H1 (cell line): ENCODE measurements around the gene DENND1A. TPM values are rescaled to one million over a fixed set of nuclear protein-coding genes. Genes with fewer than 3 reads are reported as not detected.

Experiments
- CTCF ChIA-PET: fragments of 300-600 bp; sonication (Branson Sonifier 250); formaldehyde crosslinking; loops from one replicate; lab custom pipeline; 2021; ENCODE audit not compliant: partially characterized antibody; lab: Charles Lee
- POLR2A ChIA-PET: fragments of 300-600 bp; sonication (Branson Sonifier 250); formaldehyde crosslinking; loops from one replicate; lab custom pipeline; 2021; ENCODE audit warnings: inconsistent platforms; ENCODE audit not compliant: partially characterized antibody; lab: Charles Lee
- DNase-seq, 2 experiments: peaks; one replicate each; pipeline versions ENCODE4 v3.0.0 to v3.0.0-alpha.2; 2010 to 2022; ENCODE audit warnings: low spot score in 2 of 2, low read depth in 1 of 2, mixed read lengths in 1 of 2
- FAIRE-seq: peaks from 2 replicates; lab custom pipeline; 2011; peaks lifted over from hg19 to GRCh38; lab: Jason Lieb, UNC
- H2AFZ ChIP-seq: 2 replicates; pipeline ENCODE4 v1.8.1; 2012; ENCODE audit warnings: low read length, inconsistent platforms
- H2AK5ac ChIP-seq: 2 replicates; pipeline ENCODE4 v1.6.1; 2013; ENCODE audit warnings: low read depth, low read length
- H2BK120ac ChIP-seq: replicated peaks from 2 replicates; pipeline ENCODE3; 2013; ENCODE audit warnings: low read depth, low read length, inconsistent platforms
- H2BK12ac ChIP-seq: 2 replicates; pipeline ENCODE4 v1.6.1; 2013; ENCODE audit warnings: low read depth, low read length
- H2BK15ac ChIP-seq: 2 replicates; pipeline ENCODE4 v1.6.1; 2013; ENCODE audit warnings: low read length
- H2BK20ac ChIP-seq: 2 replicates; pipeline ENCODE4 v1.6.1; 2013; ENCODE audit warnings: low read length
- H2BK5ac ChIP-seq: 2 replicates; pipeline ENCODE4 v1.6.1; 2013; ENCODE audit warnings: low read depth, low read length
- H3K14ac ChIP-seq: 2 replicates; pipeline ENCODE4 v1.6.1; 2013; ENCODE audit warnings: inconsistent platforms; ENCODE audit not compliant: insufficient read length
- H3K18ac ChIP-seq: 2 replicates; pipeline ENCODE4 v1.6.1; 2013; ENCODE audit warnings: low read length; ENCODE audit errors: extremely low read depth
- H3K23ac ChIP-seq: 2 replicates; pipeline ENCODE4 v1.6.1; 2013; ENCODE audit warnings: inconsistent platforms; ENCODE audit not compliant: insufficient read length
- H3K23me2 ChIP-seq: 2 replicates; pipeline ENCODE4 v1.6.1; 2013; ENCODE audit warnings: low read depth, low read length
- H3K27ac ChIP-seq: 2 replicates; pipeline ENCODE4 v1.6.1; 2011; ENCODE audit warnings: low read depth, low read length, inconsistent platforms
- H3K27me3 ChIP-seq, 4 experiments: replicated peaks in 1 of 4; 1 replicate in 1 of 4; 2 replicates in 3 of 4; pipeline versions ENCODE4 v1.6.1 to v1.8.1; 2011 to 2013; ENCODE audit warnings: low read length in 3 of 4, mild to moderate bottlenecking in 3 of 4, inconsistent platforms in 2 of 4, mixed read lengths in 2 of 4, moderate library complexity in 1 of 4; ENCODE audit not compliant: control insufficient read depth in 3 of 4, insufficient read depth in 3 of 4; ENCODE audit errors: extremely low read depth in 1 of 4
- H3K36me3 ChIP-seq, 4 experiments: 2 replicates each; pipeline versions ENCODE4 v1.6.1 to v1.8.1; 2011 to 2013; ENCODE audit warnings: mild to moderate bottlenecking in 4 of 4, low read length in 3 of 4, moderate library complexity in 2 of 4, control low read depth in 1 of 4, inconsistent platforms in 1 of 4; ENCODE audit not compliant: insufficient read depth in 4 of 4, control insufficient read depth in 2 of 4
- H3K4ac ChIP-seq: replicated peaks from 2 replicates; pipeline ENCODE3; 2013; ENCODE audit warnings: low read length, low read depth, mixed read lengths, inconsistent platforms; ENCODE audit not compliant: insufficient read length
- H3K4me1 ChIP-seq, 4 experiments: replicated peaks in 1 of 4; 1 replicate in 1 of 4; 2 replicates in 3 of 4; pipeline versions ENCODE4 v1.6.1 to v1.8.1; 2011 to 2013; ENCODE audit warnings: low read length in 3 of 4, inconsistent platforms in 2 of 4, mixed read lengths in 1 of 4; ENCODE audit not compliant: insufficient read depth in 4 of 4, control insufficient read depth in 3 of 4
- H3K4me2 ChIP-seq, 2 experiments: 2 replicates each; pipeline versions ENCODE4 v1.6.1 to v1.8.1; 2011 to 2013; ENCODE audit warnings: low read depth in 2 of 2, low read length in 2 of 2, control low read depth in 1 of 2, inconsistent platforms in 1 of 2, mild to moderate bottlenecking in 1 of 2; ENCODE audit not compliant: insufficient read depth in 1 of 2
- H3K4me3 ChIP-seq, 4 experiments: fragments of 200-600, 300-600 bp in 1 of 4; sonication (generic), shearing (Covaris generic), sonication (Bioruptor Twin) in 1 of 4; 2 replicates each; pipeline versions ENCODE4 v1.5.1 to v1.8.1; 2011 to 2016; ENCODE audit warnings: low read length in 4 of 4, low read depth in 3 of 4, control low read depth in 2 of 4, inconsistent platforms in 2 of 4, mild to moderate bottlenecking in 2 of 4, mixed read lengths in 1 of 4, moderate library complexity in 1 of 4; ENCODE audit not compliant: insufficient read depth in 2 of 4; ENCODE audit errors: extremely low read depth in 1 of 4
- H3K56ac ChIP-seq: replicated peaks from 2 replicates; pipeline ENCODE3; 2013; ENCODE audit warnings: low read depth, mild to moderate bottlenecking, mixed read lengths, low read length, inconsistent platforms; ENCODE audit not compliant: insufficient read length
- H3K79me1 ChIP-seq: 2 replicates; pipeline ENCODE4 v1.6.1; 2013; ENCODE audit warnings: low read depth, low read length, control low read depth
- H3K79me2 ChIP-seq, 2 experiments: 2 replicates each; pipeline versions ENCODE4 v1.6.1 to v1.8.1; 2012 to 2013; ENCODE audit warnings: low read length in 2 of 2, mild to moderate bottlenecking in 2 of 2, inconsistent platforms in 1 of 2; ENCODE audit not compliant: insufficient read depth in 2 of 2, control insufficient read depth in 1 of 2
- H3K9ac ChIP-seq, 4 experiments: replicated peaks in 1 of 4; 1 replicate in 1 of 4; 2 replicates in 3 of 4; pipeline versions ENCODE4 v1.6.1 to v1.8.1; 2011 to 2013; ENCODE audit warnings: low read depth in 3 of 4, low read length in 3 of 4, control low read depth in 2 of 4, mild to moderate bottlenecking in 2 of 4, moderate library complexity in 2 of 4, inconsistent platforms in 1 of 4; ENCODE audit errors: extremely low read depth in 1 of 4
- H3K9me3 ChIP-seq, 2 experiments: 2 replicates each; pipeline versions ENCODE4 v1.6.1 to v1.8.1; 2012 to 2013; ENCODE audit warnings: mild to moderate bottlenecking in 2 of 2, moderate library complexity in 2 of 2, control low read depth in 1 of 2, inconsistent platforms in 1 of 2, low read depth in 1 of 2, low read length in 1 of 2, mixed read lengths in 1 of 2; ENCODE audit not compliant: insufficient read depth in 2 of 2
- H4K20me1 ChIP-seq, 2 experiments: replicated peaks in 1 of 2; 2 replicates each; pipeline versions ENCODE3 to v1.8.1; 2011 to 2013; ENCODE audit warnings: inconsistent platforms in 2 of 2, low read length in 2 of 2, mild to moderate bottlenecking in 1 of 2; ENCODE audit not compliant: insufficient read depth in 2 of 2, control insufficient read depth in 1 of 2
- H4K5ac ChIP-seq: 2 replicates; pipeline ENCODE4 v1.6.1; 2013; ENCODE audit warnings: low read length, low read depth, mixed read lengths, inconsistent platforms; ENCODE audit not compliant: insufficient read length
- H4K8ac ChIP-seq: 2 replicates; pipeline ENCODE4 v1.8.0; 2013; ENCODE audit warnings: mild to moderate bottlenecking, moderate library complexity, low read length, inconsistent platforms; ENCODE audit not compliant: insufficient read depth; ENCODE audit errors: extremely low read depth
- H4K91ac ChIP-seq: replicated peaks from 2 replicates; pipeline ENCODE3; 2013; ENCODE audit warnings: low read length, mixed read lengths, inconsistent platforms; ENCODE audit not compliant: insufficient read length
- ATF2 ChIP-seq: IDR thresholded peaks from 2 replicates; pipeline ENCODE4 v1.6.1; 2012; ENCODE audit warnings: low read length, inconsistent platforms
- CEBPB ChIP-seq: IDR thresholded peaks from 2 replicates; pipeline ENCODE4 v1.6.1; 2012; ENCODE audit warnings: low read depth, low read length
- HDAC6 ChIP-seq: IDR thresholded peaks from one replicate; pipeline ENCODE4 v1.7.1; 2012; ENCODE audit warnings: low read depth, mild to moderate bottlenecking, inconsistent platforms, low read length, moderate library complexity
- KDM1A ChIP-seq: fragments of 200-600, 300-600 bp; sonication (generic); IDR thresholded peaks from 2 replicates; pipeline ENCODE4 v1.7.1; 2016; ENCODE audit warnings: mild to moderate bottlenecking, low read length, borderline replicate concordance
- KDM5A ChIP-seq: fragments of 200-600 bp; IDR thresholded peaks from 2 replicates; pipeline ENCODE4 v1.7.1; 2012; ENCODE audit warnings: mild to moderate bottlenecking, low read length, inconsistent platforms, mixed read lengths
- NRF1 ChIP-seq: IDR thresholded peaks from 2 replicates; pipeline ENCODE4 v1.6.1; 2011; ENCODE audit warnings: mild to moderate bottlenecking, low read depth, low read length, improper control_type of control experiment
- POLR2A ChIP-seq, 2 experiments: IDR thresholded peaks; 1 replicate in 1 of 2; 2 replicates in 1 of 2; pipeline ENCODE4 v1.6.1; 2011; ENCODE audit warnings: low read depth in 2 of 2, low read length in 2 of 2, mild to moderate bottlenecking in 2 of 2; ENCODE audit errors: control extremely low read depth in 1 of 2
- RNF2 ChIP-seq: fragments of 200-900, 300-1000 bp; sonication (generic); IDR thresholded peaks from 2 replicates; pipeline ENCODE4 v1.7.1; 2016; ENCODE audit warnings: borderline replicate concordance, low read depth, mild to moderate bottlenecking, antibody characterized with exemption, low read length; ENCODE audit not compliant: poor library complexity, severe bottlenecking; ENCODE audit errors: missing control alignments
- SIN3A ChIP-seq, 2 experiments: IDR thresholded peaks in 1 of 2; conservative IDR thresholded peaks in 1 of 2; 2 replicates each; pipeline ENCODE4 v1.6.1; 2011 to 2012; ENCODE audit warnings: low read length in 2 of 2, improper control_type of control experiment in 1 of 2, low read depth in 1 of 2, mild to moderate bottlenecking in 1 of 2
- SIRT6 ChIP-seq: IDR thresholded peaks from one replicate; pipeline ENCODE4 v1.7.1; 2012; ENCODE audit warnings: low read length, inconsistent platforms
- SP2 ChIP-seq: IDR thresholded peaks from 2 replicates; pipeline ENCODE4 v1.6.1; 2012; ENCODE audit warnings: mild to moderate bottlenecking, low read length, inconsistent platforms
- SRF ChIP-seq: IDR thresholded peaks from 2 replicates; pipeline ENCODE4 v1.6.1; 2011; ENCODE audit warnings: mild to moderate bottlenecking, low read depth, low read length, moderate library complexity
- ZNF274 ChIP-seq: IDR thresholded peaks from 2 replicates; pipeline ENCODE4 v1.7.0; 2012; ENCODE audit warnings: low read length, borderline replicate concordance; ENCODE audit errors: extremely low read depth
- WGBS, 2 experiments: shearing (Covaris generic) in 1 of 2; methylation state at CpG; one replicate each; pipeline versions ENCODE4 v1.1.6 to v1.1.7; 2013 to 2015; ENCODE audit warnings: low lambda C conversion rate in 2 of 2, mixed read lengths in 2 of 2, inconsistent platforms in 1 of 2, low coverage in 1 of 2, missing lambda C conversion rate in 1 of 2; ENCODE audit not compliant: insufficient replicate concordance in 2 of 2, insufficient coverage in 1 of 2, insufficient read length in 1 of 2; ENCODE audit errors: extremely low coverage in 1 of 2, missing lambda C conversion rate in 1 of 2; 5-methylcytosine and 5-hydroxymethylcytosine counted together
- polyA plus RNA-seq, 7 experiments: library from polyadenylated mRNA; depleted of rRNA in 3 of 7; stranded (reverse) in 5 of 7; unstranded in 2 of 7; fragments of >200 nt in 5 of 7; fragments of 200-250 nt in 2 of 7; gene quantifications; 1 replicate in 5 of 7; 2 replicates in 1 of 7; 4 replicates in 1 of 7; pipeline versions ENCODE4 v1.2.1 to v1.2.3, GENCODE V29; 2011 to 2013; ENCODE audit warnings: missing spikeins in 2 of 7, mixed read lengths in 2 of 7
- total RNA-seq: library from RNA; stranded (reverse); fragmentation: NEBNext Ultra II Directional; extraction: Animal tissue kit (Norgen Biotek cat#: 25700); gene quantifications from 2 replicates; pipeline ENCODE4 v1.2.1, GENCODE V29; 2021

DENND1A gene
- total and polyA plus RNA-seq, 2 of the 8 experiments (the other 6 are each of a cell fraction or from before 2014, with no cell fraction given), result 24.1 to 26.4 TPM

GRCh38 chr9:123923377-123923776 is 6.5 kb downstream of the DENND1A start:
- Histone ChIP-seq H4K20me1 (peaks cover 6 to 7% of the 10 kb centered on the region in 2 experiments), H2BK15ac (no peak overlapping the region), H4K5ac (no peak overlapping the region), H3K23ac (no peak overlapping the region), H3K79me1 (peaks cover 4% of the 10 kb centered on the region), H3K56ac (no peak overlapping the region), H3K79me2 (peaks cover 5 to 77% of the 10 kb centered on the region in 2 experiments; a peak in 2 of 4 replicates), H3K27me3 (no peaks in the 10 kb centered on the region), H2BK5ac (no peak overlapping the region), H3K9me3 (0 out of 4 replicates have a peak, but pooled peaks cover 0 to 4% of the 10 kb centered on the region in 2 experiments), H3K4me3 (no peak overlapping the region), H3K27ac (no peak overlapping the region), H2AK5ac (no peak overlapping the region), H3K4ac (no peak overlapping the region), H3K9ac (no peak overlapping the region), H3K14ac (no peak overlapping the region), H3K23me2 (no peaks in the 10 kb centered on the region), H3K4me2 (no peak overlapping the region), H2BK12ac (peak overlapping the region; percentile 52; the same call in 1 of the 2 replicates), H3K36me3 (no peaks in the 10 kb centered on the region; a peak in 1 of 8 replicates), H4K91ac (no peak overlapping the region), H3K4me1 (peaks cover 16 to 25% (median 21%) of the 10 kb centered on the region in 4 experiments; a peak in 6 of 7 replicates), H2BK20ac (no peak overlapping the region), H3K18ac (no peak overlapping the region), H2BK120ac (no peak overlapping the region), H4K8ac (no peak overlapping the region), H2AFZ (no peak overlapping the region)
- WGBS, 2 experiments, result 92% methylated on average over 4 of the region's 4 CpGs; no CpG with 5 or more reads in 1 of the 2 experiments
- ChIA-PET POLR2A (no interaction called here), CTCF (interaction anchor here (0.9 kb wide), 1 partner anchor 53 kb away, joined by 3 read pairs; no protein-coding TSS in a partner anchor)
- FAIRE-seq (no peak), DNase-seq (no peak)
- TF ChIP-seq POLR2A (IDR thresholded peaks at IDR 0.05; ENCODE audit: control extremely low read depth in 1 of 2, low read depth in 2 of 2, low read length in 2 of 2) (no peak), SIN3A (conservative IDR thresholded peaks at IDR 0.05 in 1 of 2, IDR thresholded peaks at IDR 0.05 in 1 of 2; ENCODE audit: low read depth in 1 of 2, low read length in 2 of 2) (no peak), KDM5A (no peak), SIRT6 (no peak), RNF2 (no peak), ATF2 (no peak), CEBPB (no peak), NRF1 (no peak), HDAC6 (no peak), KDM1A (no peak), SP2 (no peak), ZNF274 (no peak), SRF (no peak)
